Thoracic aorta (tissue), 2 donors: ENCODE data around the gene CYB5D1. TPM values are rescaled to one million over a fixed set of nuclear protein-coding genes. Genes with fewer than 3 reads are reported as not detected.

Source experiments
- ATAC-seq: fragments of 150-250 bp; one replicate; pipeline ENCODE4 v1.8.0; 2017; ENCODE audit warnings: low read depth; ENCODE audit not compliant: insufficient number of reproducible peaks, low FRiP score
- DNase-seq: peaks from one replicate; pipeline ENCODE4 v3.0.0-alpha.2; 2020; ENCODE audit warnings: low spot score
- H3K27ac ChIP-seq, 2 donors: fragments of 200-600 bp; sonication (generic); 1 replicate in 1 of 2; 2 replicates in 1 of 2; pipeline ENCODE4 v1.5.1; 2016; ENCODE audit warnings: mild to moderate bottlenecking in 2 of 2, moderate library complexity in 2 of 2
- H3K27me3 ChIP-seq: fragments of 200-600 bp; sonication (generic); replicated peaks from 2 replicates; pipeline ENCODE4 v1.6.0; 2016; ENCODE audit warnings: mild to moderate bottlenecking; ENCODE audit not compliant: insufficient read depth
- H3K36me3 ChIP-seq: fragments of 200-600 bp; sonication (generic); one replicate; pipeline ENCODE4 v1.5.1; 2016
- H3K4me1 ChIP-seq, 2 donors: fragments of 200-600 bp; sonication (generic); 1 replicate in 1 of 2; 2 replicates in 1 of 2; pipeline versions ENCODE4 v1.5.1 to v1.6.0; 2016; ENCODE audit warnings: low read depth in 2 of 2, mild to moderate bottlenecking in 1 of 2; ENCODE audit not compliant: control insufficient read depth in 1 of 2
- H3K4me3 ChIP-seq: fragments of 200-600 bp; sonication (generic); 2 replicates; pipeline ENCODE4 v1.5.1; 2016; ENCODE audit warnings: mild to moderate bottlenecking
- H3K9me3 ChIP-seq: fragments of 200-600 bp; sonication (generic); 2 replicates; pipeline ENCODE4 v1.5.1; 2016
- total RNA-seq, 2 donors: library from RNA; depleted of rRNA; stranded (reverse); fragments of >200 nt; gene quantifications; one replicate each; pipeline versions ENCODE4 v1.1.0 to v1.2.3, GENCODE V29; 2016
- TF ChIP-seq, protein P1 (sequence below): fragments of 200-600 bp; sonication (generic); IDR thresholded peaks from one replicate; pipeline ENCODE4 v1.5.1; 2019; ENCODE audit warnings: antibody characterized with exemption

CYB5D1 gene
- total RNA-seq, 2 donors from 2014 or later, result 3.8 to 8.9 TPM

DNA sequence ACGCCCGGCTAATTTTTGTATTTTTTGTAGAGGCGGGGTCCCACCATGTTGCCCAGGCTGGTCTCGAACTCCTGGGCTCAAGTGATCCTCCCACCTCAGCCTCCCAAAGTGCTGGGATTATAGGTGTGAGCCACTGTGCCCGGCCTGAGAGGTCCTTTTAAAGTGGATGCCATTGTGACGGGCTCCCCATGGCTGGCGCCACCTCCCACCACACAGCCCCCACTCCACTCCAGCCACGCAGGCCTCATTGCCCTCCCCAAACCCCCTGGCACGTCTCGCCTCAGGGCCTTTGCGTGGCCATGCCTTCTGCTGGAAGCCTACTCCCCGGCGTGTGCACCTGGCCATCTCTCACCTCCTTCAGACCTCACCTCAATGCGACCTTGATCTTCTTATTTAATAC is 35.7 kb upstream of the CYB5D1 start:
- H3K36me3 ChIP-seq, result no peaks in the 10 kb centered on the region
- DNase-seq, result no peak
- H3K27ac ChIP-seq, result no peak overlapping the region
- no peaks in the 10 kb centered on the region for H3K9me3 ChIP-seq
- TF ChIP-seq, protein P1, sequence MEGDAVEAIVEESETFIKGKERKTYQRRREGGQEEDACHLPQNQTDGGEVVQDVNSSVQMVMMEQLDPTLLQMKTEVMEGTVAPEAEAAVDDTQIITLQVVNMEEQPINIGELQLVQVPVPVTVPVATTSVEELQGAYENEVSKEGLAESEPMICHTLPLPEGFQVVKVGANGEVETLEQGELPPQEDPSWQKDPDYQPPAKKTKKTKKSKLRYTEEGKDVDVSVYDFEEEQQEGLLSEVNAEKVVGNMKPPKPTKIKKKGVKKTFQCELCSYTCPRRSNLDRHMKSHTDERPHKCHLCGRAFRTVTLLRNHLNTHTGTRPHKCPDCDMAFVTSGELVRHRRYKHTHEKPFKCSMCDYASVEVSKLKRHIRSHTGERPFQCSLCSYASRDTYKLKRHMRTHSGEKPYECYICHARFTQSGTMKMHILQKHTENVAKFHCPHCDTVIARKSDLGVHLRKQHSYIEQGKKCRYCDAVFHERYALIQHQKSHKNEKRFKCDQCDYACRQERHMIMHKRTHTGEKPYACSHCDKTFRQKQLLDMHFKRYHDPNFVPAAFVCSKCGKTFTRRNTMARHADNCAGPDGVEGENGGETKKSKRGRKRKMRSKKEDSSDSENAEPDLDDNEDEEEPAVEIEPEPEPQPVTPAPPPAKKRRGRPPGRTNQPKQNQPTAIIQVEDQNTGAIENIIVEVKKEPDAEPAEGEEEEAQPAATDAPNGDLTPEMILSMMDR, result no peak
- H3K4me1 ChIP-seq, result peaks cover 3 to 10% of the 10 kb centered on the region in 2 donors
- H3K27me3 ChIP-seq, result no peaks in the 10 kb centered on the region
- no peak for ATAC-seq
- no peak overlapping the region for H3K4me3 ChIP-seq

DNA sequence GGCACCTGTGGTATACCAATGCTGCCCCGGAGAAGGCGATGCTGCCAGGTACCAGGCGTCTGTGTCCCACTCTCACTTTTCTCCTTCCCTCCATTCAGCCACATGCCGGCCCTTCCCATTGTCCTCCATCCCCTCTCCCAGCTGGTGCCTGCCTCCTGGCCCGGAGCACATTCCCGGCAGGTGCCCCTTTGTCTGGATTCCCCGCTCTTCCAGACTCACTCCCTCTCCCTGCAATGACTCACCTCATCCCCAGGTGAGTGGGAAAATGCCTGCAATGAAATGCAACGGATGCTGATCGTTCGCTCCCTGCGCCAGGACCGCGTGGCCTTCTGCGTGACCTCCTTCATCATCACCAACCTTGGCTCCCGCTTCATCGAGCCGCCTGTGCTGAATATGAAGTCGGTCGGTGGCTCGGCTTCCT is 34.2 kb upstream of the CYB5D1 start:
- no peak for ATAC-seq
- no peaks in the 10 kb centered on the region for H3K27me3 ChIP-seq
- H3K4me1 ChIP-seq, result peaks cover 3 to 10% of the 10 kb centered on the region in 2 donors
- H3K4me3 ChIP-seq, result no peak overlapping the region
- H3K36me3 ChIP-seq, result no peaks in the 10 kb centered on the region
- no peak for DNase-seq
- no peaks in the 10 kb centered on the region for H3K9me3 ChIP-seq
- TF ChIP-seq, protein P1, result no peak
- no peak overlapping the region for H3K27ac ChIP-seq

DNA sequence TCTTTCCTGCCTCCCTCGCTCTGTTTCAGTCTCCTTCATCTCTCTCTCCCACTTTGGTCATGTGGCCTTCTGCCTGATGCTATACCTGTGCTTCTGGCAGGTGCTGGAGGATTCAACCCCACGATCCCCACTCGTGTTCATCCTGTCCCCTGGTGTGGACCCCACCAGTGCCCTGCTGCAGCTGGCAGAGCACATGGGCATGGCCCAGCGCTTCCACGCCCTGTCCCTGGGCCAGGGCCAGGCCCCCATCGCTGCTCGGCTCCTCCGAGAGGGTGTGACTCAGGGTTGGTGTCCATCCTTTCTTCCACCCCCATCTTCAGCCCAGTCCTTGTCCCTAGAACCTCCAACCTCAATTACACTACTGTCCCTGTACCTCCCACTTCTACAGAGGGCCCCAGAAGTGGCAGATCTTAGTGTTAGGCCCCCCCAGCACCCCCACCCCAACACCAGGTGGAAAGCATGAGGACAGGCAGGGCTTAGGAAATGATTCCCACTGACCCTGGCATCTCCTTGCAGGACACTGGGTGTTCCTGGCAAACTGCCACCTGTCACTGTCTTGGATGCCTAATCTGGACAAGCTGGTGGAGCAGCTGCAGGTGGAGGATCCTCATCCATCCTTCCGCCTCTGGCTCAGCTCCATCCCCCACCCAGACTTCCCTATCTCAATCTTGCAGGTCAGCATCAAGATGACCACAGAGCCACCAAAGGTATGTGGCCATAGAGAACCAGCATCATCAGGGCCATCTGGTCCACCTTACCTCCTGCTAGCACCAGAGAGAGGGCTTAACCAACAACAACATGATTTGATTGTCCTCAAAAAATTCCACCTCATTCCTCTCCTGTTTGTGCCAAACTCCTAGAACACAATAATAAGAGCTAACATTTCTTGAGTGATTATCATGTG is 33.5 kb upstream of the CYB5D1 start:
- H3K27ac ChIP-seq, result no peak overlapping the region
- TF ChIP-seq, protein P1, result no peak
- ATAC-seq (no peak), DNase-seq (no peak)
- no peaks in the 10 kb centered on the region for H3K36me3 ChIP-seq
- H3K4me3 ChIP-seq, result no peak overlapping the region
- H3K9me3 ChIP-seq, result no peaks in the 10 kb centered on the region
- H3K4me1 ChIP-seq, result peaks cover 3 to 10% of the 10 kb centered on the region in 2 donors
- H3K27me3 ChIP-seq, result no peaks in the 10 kb centered on the region

DNA sequence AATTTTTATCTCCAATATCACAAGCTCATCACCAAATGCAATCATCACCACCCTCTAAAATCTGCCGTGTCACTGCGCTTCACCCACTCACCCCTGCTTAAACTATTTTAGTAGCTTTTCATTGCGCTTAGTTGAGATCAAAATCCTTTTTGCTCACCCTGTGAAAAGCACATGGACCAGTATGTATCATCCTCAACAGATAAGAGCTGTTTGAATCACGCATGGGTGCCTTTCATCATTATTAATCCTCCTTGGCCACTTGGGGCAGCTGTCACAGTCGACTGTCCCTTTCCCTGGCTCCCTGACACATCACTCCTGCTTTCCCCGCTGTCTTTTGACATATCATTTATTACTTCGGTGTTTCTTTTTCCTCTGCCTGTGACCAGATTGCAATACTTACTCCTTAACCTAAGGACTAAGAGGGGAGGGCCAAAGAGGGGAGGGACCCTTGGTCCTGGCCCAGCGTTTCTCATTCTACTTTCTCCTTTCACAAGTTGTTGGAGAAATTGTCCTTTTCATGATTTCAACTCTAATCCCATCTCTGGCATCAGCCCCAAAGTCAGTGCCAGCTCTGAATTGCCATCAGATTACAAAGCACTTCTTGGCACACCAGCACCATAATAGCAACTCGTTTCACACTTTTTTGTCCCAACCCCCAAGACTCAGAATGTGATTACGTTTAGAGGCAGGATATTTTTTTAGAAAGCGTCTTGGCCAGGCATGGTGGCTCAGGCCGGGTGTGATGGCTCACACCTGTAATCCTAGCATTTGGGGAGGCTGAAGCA is 32.4 kb upstream of the CYB5D1 start:
- no peaks in the 10 kb centered on the region for H3K27me3 ChIP-seq
- no peak overlapping the region for H3K27ac ChIP-seq
- TF ChIP-seq, protein P1, result no peak
- no peak overlapping the region for H3K4me3 ChIP-seq
- peaks cover 3 to 10% of the 10 kb centered on the region in 2 donors for H3K4me1 ChIP-seq
- H3K36me3 ChIP-seq, result no peaks in the 10 kb centered on the region
- H3K9me3 ChIP-seq, result no peaks in the 10 kb centered on the region
- DNase-seq (no peak), ATAC-seq (no peak)

DNA sequence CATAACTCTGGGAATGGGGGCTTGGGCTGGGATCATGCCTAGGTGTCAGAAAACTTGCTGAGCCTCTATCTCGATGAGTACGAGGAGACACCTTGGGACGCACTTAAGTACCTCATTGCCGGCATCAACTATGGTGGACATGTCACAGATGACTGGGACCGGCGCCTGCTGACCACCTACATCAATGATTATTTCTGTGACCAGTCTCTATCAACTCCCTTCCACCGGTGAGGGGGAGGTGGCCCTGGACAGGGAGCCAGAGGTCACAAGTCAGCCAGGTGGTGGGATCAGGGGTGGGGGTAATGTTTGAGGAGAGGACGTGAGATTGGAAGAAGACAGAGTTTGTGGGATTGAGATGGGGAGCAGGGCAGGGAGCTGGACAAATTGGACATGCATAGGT is 27.2 kb upstream of the CYB5D1 start:
- Histone ChIP-seq H3K4me3 (no peak overlapping the region), H3K4me1 (peaks cover 3 to 6% of the 10 kb centered on the region in 2 donors), H3K27ac (no peak overlapping the region), H3K9me3 (no peaks in the 10 kb centered on the region), H3K36me3 (no peaks in the 10 kb centered on the region), H3K27me3 (no peaks in the 10 kb centered on the region)
- TF ChIP-seq, protein P1, result no peak
- ATAC-seq, result no peak
- no peak for DNase-seq
